Ishikawa (cell line): Measurements from ENCODE around the gene WNT10A.

Experiments used
- CEBPB ChIP-seq: IDR thresholded peaks from 2 replicates; pipeline ENCODE4 v1.6.1; 2012
- CREB1 ChIP-seq: IDR thresholded peaks from 2 replicates; pipeline ENCODE4 v1.6.1; 2012; ENCODE audit warnings: low read depth
- EGR1 ChIP-seq: IDR thresholded peaks from 2 replicates; pipeline ENCODE4 v1.6.1; 2012
- EP300 ChIP-seq: IDR thresholded peaks from 2 replicates; pipeline ENCODE4 v1.6.1; 2012; ENCODE audit warnings: borderline replicate concordance
- FOXM1 ChIP-seq: IDR thresholded peaks from 2 replicates; pipeline ENCODE4 v1.6.1; 2012; ENCODE audit warnings: low read depth, borderline replicate concordance
- NFIC ChIP-seq: IDR thresholded peaks from 2 replicates; pipeline ENCODE4 v1.6.1; 2012
- RAD21 ChIP-seq: IDR thresholded peaks from 2 replicates; pipeline ENCODE4 v1.6.1; 2012; ENCODE audit warnings: low read depth
- TAF1 ChIP-seq: IDR thresholded peaks from 2 replicates; pipeline ENCODE4 v1.6.1; 2012; ENCODE audit warnings: low read depth, mild to moderate bottlenecking
- TCF12 ChIP-seq: IDR thresholded peaks from 2 replicates; pipeline ENCODE4 v1.6.1; 2012; ENCODE audit warnings: low read depth
- TEAD4 ChIP-seq: IDR thresholded peaks from 2 replicates; pipeline ENCODE4 v1.6.1; 2012
- YY1 ChIP-seq: IDR thresholded peaks from 2 replicates; pipeline ENCODE4 v1.6.1; 2012; ENCODE audit warnings: low read depth
- ZBTB7A ChIP-seq: IDR thresholded peaks from 2 replicates; pipeline ENCODE4 v1.6.1; 2012; ENCODE audit warnings: low read depth
- TF ChIP-seq, protein P1 (sequence below): IDR thresholded peaks from 2 replicates; pipeline ENCODE4 v1.6.1; 2012
- TF ChIP-seq, protein P2 (sequence below): IDR thresholded peaks from 2 replicates; pipeline ENCODE4 v1.6.1; 2012; ENCODE audit warnings: low read depth, mild to moderate bottlenecking
- TF ChIP-seq, protein P3 (sequence below): IDR thresholded peaks from 2 replicates; pipeline ENCODE4 v1.6.1; 2012

Gene WNT10A

DNA sequence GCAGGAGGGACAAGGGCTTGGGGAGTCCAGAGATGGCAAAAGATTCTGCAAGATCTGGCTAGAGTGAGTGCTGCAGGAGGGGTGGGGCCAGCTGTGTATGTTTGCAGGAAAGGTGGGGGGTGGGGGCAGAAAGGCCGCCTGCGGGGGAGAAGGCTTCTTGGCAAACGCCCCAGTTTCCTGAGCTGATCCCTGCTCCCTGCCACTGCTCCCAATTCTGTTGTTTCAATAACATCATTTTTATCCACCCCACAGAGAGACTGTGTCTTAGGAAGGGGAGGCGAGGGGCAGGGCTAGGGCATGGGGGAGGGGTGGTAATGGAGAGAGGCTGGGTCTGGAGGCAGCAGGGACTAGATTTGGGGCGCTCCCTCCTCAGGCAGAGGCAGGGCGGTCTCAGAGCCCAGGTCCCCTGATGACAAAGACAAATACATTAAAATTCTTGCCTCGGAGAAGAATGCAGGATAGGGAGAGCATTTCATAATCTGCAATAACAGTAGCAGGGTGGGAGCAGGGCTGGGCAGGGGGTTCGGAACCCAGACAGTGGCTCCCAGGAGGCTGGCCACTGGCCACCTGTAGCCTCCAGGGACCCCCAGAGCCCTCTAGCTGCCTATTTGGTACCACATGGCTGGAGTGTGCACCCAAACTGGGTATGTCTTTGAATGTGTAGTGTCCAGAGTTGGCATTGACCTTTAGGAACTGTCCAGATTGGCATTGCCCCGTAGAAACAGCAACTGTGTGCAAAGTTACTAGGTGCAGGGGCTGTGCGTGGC lies 23.1 kb upstream of the WNT10A start:
- no peak for TF ChIP-seq CREB1
- TF ChIP-seq TAF1 = no peak
- no peak for TF ChIP-seq CEBPB
- no peak for TF ChIP-seq EP300
- no peak for TF ChIP-seq TCF12
- TF ChIP-seq, protein P1, sequence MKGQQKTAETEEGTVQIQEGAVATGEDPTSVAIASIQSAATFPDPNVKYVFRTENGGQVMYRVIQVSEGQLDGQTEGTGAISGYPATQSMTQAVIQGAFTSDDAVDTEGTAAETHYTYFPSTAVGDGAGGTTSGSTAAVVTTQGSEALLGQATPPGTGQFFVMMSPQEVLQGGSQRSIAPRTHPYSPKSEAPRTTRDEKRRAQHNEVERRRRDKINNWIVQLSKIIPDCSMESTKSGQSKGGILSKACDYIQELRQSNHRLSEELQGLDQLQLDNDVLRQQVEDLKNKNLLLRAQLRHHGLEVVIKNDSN = no peak
- TF ChIP-seq EGR1 = no peak

DNA sequence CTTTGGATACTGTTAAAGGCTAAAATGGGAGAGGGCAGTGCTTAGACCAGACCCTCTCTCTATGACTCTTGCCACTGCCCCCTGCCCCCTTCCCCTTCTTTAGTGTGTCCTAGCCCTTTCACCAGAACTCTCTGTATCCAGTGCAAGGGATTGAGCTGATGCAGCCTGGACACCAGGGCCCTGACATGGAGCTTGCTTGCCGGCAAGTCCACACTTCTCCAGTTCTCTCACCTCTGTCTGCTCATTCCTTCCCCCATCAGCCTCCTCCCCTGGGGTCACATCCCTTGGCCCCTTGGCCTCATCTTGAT lies 22.6 kb upstream of the WNT10A start:
- TF ChIP-seq YY1 = no peak
- no peak for TF ChIP-seq EP300
- no peak for TF ChIP-seq ZBTB7A
- TF ChIP-seq TEAD4 = no peak
- no peak for TF ChIP-seq NFIC
- TF ChIP-seq, protein P1 = no peak

DNA sequence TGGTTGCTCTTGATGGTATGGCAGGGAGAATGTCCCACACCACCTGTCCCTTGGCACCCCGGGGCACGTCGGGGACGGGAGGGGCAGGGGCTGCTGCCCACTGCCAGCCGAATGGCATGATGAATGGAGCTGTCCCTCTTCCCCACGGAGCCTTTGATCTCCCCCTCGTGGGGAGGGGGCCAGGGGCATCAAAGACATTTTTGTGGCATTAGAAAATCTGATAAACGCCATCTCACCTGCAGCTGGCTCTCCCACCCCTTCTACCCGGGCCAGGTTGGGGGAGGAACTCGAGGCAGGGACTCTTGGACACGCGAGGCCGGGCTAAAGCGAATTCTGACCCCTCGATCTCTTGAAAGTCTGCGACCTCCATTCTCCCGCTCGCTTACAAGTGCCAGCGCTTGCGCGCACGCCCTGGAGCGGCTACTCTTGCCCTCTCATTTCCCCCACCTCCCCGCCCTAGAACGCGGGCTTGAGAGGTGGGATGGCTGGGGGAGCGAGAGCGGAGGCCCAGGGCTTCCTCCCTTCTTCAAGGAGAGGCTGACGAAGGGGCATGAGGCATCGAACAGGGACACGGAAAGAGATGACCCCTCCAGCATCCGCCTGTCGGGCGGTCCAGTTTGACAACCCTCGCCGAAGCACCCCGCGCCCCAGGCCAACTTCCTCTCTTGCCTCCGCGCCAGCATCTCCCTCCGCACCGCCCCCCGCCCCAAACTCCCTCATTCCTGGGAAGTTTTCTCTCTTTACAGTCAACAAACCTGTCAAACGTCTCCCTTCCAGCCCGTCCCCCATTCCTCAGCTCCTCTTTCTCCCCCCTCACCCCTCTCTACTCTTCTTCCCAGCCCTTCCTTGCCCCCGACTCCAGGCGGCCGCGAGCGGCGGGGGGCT lies 21.7 kb upstream of the WNT10A start:
- TF ChIP-seq CREB1 (no peak), CEBPB (no peak)
- TF ChIP-seq, protein P2, sequence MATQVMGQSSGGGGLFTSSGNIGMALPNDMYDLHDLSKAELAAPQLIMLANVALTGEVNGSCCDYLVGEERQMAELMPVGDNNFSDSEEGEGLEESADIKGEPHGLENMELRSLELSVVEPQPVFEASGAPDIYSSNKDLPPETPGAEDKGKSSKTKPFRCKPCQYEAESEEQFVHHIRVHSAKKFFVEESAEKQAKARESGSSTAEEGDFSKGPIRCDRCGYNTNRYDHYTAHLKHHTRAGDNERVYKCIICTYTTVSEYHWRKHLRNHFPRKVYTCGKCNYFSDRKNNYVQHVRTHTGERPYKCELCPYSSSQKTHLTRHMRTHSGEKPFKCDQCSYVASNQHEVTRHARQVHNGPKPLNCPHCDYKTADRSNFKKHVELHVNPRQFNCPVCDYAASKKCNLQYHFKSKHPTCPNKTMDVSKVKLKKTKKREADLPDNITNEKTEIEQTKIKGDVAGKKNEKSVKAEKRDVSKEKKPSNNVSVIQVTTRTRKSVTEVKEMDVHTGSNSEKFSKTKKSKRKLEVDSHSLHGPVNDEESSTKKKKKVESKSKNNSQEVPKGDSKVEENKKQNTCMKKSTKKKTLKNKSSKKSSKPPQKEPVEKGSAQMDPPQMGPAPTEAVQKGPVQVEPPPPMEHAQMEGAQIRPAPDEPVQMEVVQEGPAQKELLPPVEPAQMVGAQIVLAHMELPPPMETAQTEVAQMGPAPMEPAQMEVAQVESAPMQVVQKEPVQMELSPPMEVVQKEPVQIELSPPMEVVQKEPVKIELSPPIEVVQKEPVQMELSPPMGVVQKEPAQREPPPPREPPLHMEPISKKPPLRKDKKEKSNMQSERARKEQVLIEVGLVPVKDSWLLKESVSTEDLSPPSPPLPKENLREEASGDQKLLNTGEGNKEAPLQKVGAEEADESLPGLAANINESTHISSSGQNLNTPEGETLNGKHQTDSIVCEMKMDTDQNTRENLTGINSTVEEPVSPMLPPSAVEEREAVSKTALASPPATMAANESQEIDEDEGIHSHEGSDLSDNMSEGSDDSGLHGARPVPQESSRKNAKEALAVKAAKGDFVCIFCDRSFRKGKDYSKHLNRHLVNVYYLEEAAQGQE = no peak

DNA sequence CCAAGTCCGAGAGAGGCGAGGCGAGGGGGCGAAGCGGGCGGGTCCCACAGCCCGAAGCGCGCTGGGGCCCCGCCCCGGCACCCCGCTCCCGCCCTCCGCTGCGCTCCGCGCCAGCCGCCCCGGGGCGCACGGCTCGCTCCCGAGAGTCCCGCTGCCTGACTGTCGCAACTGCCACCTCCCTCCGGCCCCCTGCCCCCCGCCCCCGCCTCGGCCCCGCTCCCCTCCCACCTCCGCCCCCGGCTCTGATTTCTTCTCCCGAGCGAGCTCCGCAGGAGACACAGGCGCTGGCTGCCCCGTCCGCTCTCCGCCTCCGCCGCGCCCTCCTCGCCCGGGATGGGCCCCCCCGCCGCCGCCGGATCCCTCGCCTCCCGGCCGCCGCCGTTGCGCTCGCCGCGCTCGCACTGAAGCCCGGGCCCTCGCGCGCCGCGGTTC lies 21.1 kb upstream of the WNT10A start, which contains the start of gene WNT6:
WNT6 (plus strand) TSS at position 250 of the 432 bp plus-strand sequence. CDS start 233 bp downstream, outside the sequence.
- TF ChIP-seq EGR1 = peak; percentile 55; the same call in 1 of the 2 replicates
- TF ChIP-seq, protein P3, sequence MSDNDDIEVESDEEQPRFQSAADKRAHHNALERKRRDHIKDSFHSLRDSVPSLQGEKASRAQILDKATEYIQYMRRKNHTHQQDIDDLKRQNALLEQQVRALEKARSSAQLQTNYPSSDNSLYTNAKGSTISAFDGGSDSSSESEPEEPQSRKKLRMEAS = no peak

DNA sequence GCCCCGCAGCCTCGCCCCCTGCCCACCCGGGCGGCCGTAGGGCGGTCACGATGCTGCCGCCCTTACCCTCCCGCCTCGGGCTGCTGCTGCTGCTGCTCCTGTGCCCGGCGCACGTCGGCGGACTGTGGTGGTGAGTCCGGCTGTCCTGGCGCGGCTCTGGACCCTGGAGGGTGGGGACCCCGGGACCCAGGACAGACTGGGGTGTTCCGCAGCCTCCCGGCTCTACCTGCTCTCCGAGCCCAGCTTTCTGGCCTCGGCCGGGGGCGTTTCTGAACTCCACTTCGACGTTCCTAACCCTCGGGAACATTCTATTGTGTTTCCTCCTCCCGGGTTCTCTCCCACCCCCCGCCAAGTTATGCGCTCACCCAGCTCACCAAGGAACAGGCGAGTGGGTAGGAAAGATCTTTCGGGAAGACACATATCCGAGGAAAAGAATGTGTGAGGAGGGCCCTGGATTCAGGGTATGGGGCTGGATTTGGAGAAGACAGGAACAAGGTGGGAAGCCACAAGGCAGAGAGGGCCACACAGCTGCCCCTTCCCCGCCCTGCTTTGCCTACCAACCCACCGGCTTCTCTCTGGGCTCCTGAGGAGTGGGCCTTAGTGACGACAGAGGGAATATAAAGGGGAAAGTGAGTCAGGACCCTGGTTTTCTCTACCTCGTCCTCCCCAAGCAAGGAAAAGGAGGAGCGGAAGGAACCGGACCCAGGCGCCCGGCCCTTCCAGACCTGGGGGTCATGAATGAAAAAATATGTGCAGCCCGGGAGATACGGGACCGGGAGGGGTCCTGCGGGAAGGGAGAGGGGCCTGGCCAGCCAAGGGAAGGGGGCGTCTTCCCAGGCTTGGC lies 20.4 kb upstream of the WNT10A start:
- no peak for TF ChIP-seq TAF1
- no peak for TF ChIP-seq YY1

DNA sequence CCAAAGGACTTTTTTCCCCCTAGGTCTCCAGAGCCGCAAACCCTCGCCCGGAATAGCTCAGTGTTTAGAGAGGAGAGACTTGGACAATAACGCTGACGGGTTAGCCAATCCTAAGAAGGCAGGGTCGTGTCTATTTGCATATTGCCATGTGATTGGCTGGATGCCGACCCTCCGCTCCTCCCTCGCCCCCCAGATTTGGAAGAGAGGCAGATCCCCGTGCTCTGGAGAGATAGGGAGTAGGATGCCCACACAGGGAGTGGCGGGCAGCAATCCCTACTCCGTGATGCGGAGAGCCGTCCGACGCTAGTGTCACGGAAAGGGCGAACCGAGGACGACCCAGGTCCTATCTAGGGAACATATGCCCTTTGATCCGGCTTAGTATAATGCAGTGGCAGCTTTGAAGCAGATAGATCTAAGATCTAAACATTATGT lies 19.7 kb upstream of the WNT10A start:
- TF ChIP-seq TAF1 (no peak), TCF12 (0 out of 2 replicates have a peak, but pooled peaks have one; percentile 18), RAD21 (no peak), CREB1 (no peak), EGR1 (no peak), FOXM1 (no peak), NFIC (no peak), TEAD4 (no peak), YY1 (0 out of 2 replicates have a peak, but pooled peaks have one; percentile 23), EP300 (no peak), ZBTB7A (0 out of 2 replicates have a peak, but pooled peaks have one; percentile 41), CEBPB (no peak)
- TF ChIP-seq, protein P1 = peak; percentile 40; the same call in 1 of the 2 replicates
- TF ChIP-seq, protein P2 = no peak
- TF ChIP-seq, protein P3 = no peak
